Liver (tissue), 3 donors: ENCODE results near the gene TMEM270.

Source experiments
- CTCF ChIP-seq: fragments of 150-350 bp; IDR thresholded peaks from 2 replicates; pipeline ENCODE4 v1.5.1; 2017; ENCODE audit warnings: improper control_type of control experiment, low read depth, low read length; ENCODE audit not compliant: missing input control
- FOXA1 ChIP-seq: IDR thresholded peaks from 2 replicates; pipeline ENCODE4 v1.6.1; 2016; ENCODE audit warnings: antibody characterized with exemption
- GABPA ChIP-seq, 2 donors: IDR thresholded peaks in 1 of 2; conservative IDR thresholded peaks in 1 of 2; 2 replicates each; pipeline ENCODE4 v1.6.1; 2016; ENCODE audit warnings: antibody characterized with exemption in 2 of 2, mild to moderate bottlenecking in 1 of 2, moderate library complexity in 1 of 2
- HNF4A ChIP-seq, 2 donors: conservative IDR thresholded peaks; 2 replicates each; pipeline ENCODE4 v1.6.1; 2016; ENCODE audit warnings: antibody characterized with exemption in 2 of 2, mild to moderate bottlenecking in 2 of 2
- JUND ChIP-seq, 2 donors: IDR thresholded peaks; 2 replicates each; pipeline ENCODE4 v1.6.1; 2016; ENCODE audit warnings: antibody characterized with exemption in 2 of 2
- NR2F2 ChIP-seq: IDR thresholded peaks from 2 replicates; pipeline ENCODE4 v1.6.1; 2016; ENCODE audit warnings: antibody characterized with exemption
- REST ChIP-seq: IDR thresholded peaks from 2 replicates; pipeline ENCODE4 v1.6.1; 2016; ENCODE audit warnings: antibody characterized with exemption, mild to moderate bottlenecking
- RXRA ChIP-seq, 2 donors: IDR thresholded peaks; 2 replicates each; pipeline ENCODE4 v1.6.1; 2017 to 2018; ENCODE audit warnings: antibody characterized with exemption in 2 of 2, mild to moderate bottlenecking in 1 of 2
- SP1 ChIP-seq: IDR thresholded peaks from 2 replicates; pipeline ENCODE4 v1.6.1; 2018; ENCODE audit warnings: antibody characterized with exemption, mild to moderate bottlenecking
- donor health status: healthy.
- donor health status: healthy.

- TF ChIP-seq CTCF (no peak), REST (no peak), RXRA (IDR thresholded peaks at IDR 0.05) (no peak), SP1 (no peak), GABPA (IDR thresholded peaks at IDR 0.05 in 1 of 2, conservative IDR thresholded peaks at IDR 0.05 in 1 of 2) (no peak), NR2F2 (no peak), HNF4A (conservative IDR thresholded peaks at IDR 0.05) (no peak), FOXA1 (no peak), JUND (IDR thresholded peaks at IDR 0.05) (no peak)
Measured at GRCh38 chr7:73831834-73832651, 28.9 kb upstream of the TMEM270 start.
